ENCODE data around the gene ITGB6. TPM values are rescaled to one million over a fixed set of nuclear protein-coding genes. Genes with fewer than 3 reads are reported as not detected.

The ITGB6 gene
- total and polyA plus RNA-seq, 8 donors = 2.3 to 49.6 (median 8.3) TPM

- no peak for DNase-seq
- Histone ChIP-seq H3K27me3 (no peaks in the 10 kb centered on the region), H3K4me1 (peaks cover 3 to 20% (median 13%) of the 10 kb centered on the region in 4 donors), H3K36me3 (no peaks in the 10 kb centered on the region), H3K4me3 (no peak overlapping the region), H3K9me3 (peaks cover 0 to 9% (median 6%) of the 10 kb centered on the region in 4 donors), H3K27ac (no peak overlapping the region)
- WGBS, 5 donors = 54 to 82% (median 67%) methylated on average over 4 of the region's 4 CpGs
- intact Hi-C loops (cut with DNase I; ENCODE audit: low total_unique reads) = no loop called here
- TF ChIP-seq EP300 (IDR thresholded peaks at IDR 0.05) (no peak), POLR2AphosphoS5 (IDR thresholded peaks at IDR 0.05) (no peak)
Measured at GRCh38 chr2:160077912-160078810, 121.9 kb downstream of the ITGB6 start.

DNA sequence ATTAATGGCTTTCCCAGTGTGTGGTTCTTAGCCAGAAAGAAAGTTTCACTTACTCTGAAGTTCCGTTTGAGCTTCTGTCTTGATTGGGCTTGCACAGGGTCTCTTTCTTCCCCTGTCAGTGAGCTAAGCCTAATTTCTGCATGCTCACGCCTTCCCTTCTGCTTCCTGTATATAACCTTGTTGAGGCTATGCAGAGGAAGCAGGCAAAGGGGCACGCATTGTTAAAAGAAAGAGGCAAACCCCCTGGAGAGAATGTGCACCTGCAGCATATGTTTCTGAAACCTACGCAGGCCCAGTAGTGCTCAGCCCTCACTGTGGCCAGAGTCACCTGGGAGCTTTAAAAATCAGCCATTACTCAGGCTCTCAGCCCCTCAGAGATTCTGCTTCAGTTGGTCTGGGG, 123.2 kb downstream of the ITGB6 start:
- H3K4me1 ChIP-seq = peaks cover 3 to 20% (median 13%) of the 10 kb centered on the region in 4 donors
- 29 to 45% (median 37%) methylated on average over 4 of the region's 4 CpGs for WGBS, 5 donors
- H3K4me3 ChIP-seq = no peak overlapping the region
- peaks cover 0 to 9% (median 0%) of the 10 kb centered on the region in 4 donors for H3K9me3 ChIP-seq
- intact Hi-C loops (cut with DNase I; ENCODE audit: low total_unique reads) = no loop called here
- no peaks in the 10 kb centered on the region for H3K36me3 ChIP-seq
- H3K27ac ChIP-seq = no peak overlapping the region
- peak in 1 of 2 donors; percentile 35 for DNase-seq
- no peaks in the 10 kb centered on the region for H3K27me3 ChIP-seq
- no peak for TF ChIP-seq POLR2A (IDR thresholded peaks at IDR 0.05)
- TF ChIP-seq EP300 (IDR thresholded peaks at IDR 0.05) = no peak
- no peak for TF ChIP-seq POLR2AphosphoS5 (IDR thresholded peaks at IDR 0.05)

GRCh38 chr2:160076241-160076640, 123.8 kb downstream of the ITGB6 start:
- Histone ChIP-seq H3K27me3 (no peaks in the 10 kb centered on the region), H3K9me3 (peaks cover 0 to 9% (median 0%) of the 10 kb centered on the region in 4 donors), H3K4me3 (no peak overlapping the region), H3K4me1 (peaks cover 3 to 20% (median 13%) of the 10 kb centered on the region in 4 donors), H3K27ac (no peak overlapping the region), H3K36me3 (no peaks in the 10 kb centered on the region)
- intact Hi-C loops (cut with DNase I; ENCODE audit: low total_unique reads) = no loop called here
- DNase-seq = peak in 1 of 2 donors; percentile 60
- no peak for TF ChIP-seq EP300 (IDR thresholded peaks at IDR 0.05)
- no peak for TF ChIP-seq CTCF (IDR thresholded peaks at IDR 0.05)
- peak in 1 of 3 donors; percentile 12 for TF ChIP-seq POLR2AphosphoS5 (IDR thresholded peaks at IDR 0.05)
- no peak for TF ChIP-seq POLR2A (IDR thresholded peaks at IDR 0.05)
- WGBS, 5 donors = 23 to 66% (median 41%) methylated on average over 2 of the region's 2 CpGs

DNA sequence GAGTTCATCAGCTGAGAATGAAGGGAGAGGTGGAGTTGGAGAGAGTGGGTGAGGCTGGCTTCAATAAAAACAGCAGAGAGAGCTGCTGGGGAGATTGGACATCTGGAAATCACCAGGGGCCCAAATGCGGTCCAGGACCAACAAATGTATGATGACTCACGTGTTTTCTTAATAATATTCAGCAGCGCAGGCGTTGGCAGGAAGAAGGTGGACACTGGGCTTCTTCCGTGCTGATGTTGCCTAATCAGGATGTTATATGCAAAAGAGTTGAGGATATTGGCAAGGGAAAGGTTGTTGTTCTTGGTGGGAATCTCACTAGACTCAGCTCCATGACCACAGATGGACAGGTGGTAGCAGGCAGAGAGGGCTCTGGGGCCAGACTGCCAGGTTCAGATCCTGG, 124.9 kb downstream of the ITGB6 start:
- intact Hi-C loops (cut with DNase I; ENCODE audit: low total_unique reads) = no loop called here
- TF ChIP-seq POLR2AphosphoS5 (IDR thresholded peaks at IDR 0.05) (no peak), CTCF (IDR thresholded peaks at IDR 0.05) (no peak), POLR2A (IDR thresholded peaks at IDR 0.05) (no peak), EP300 (IDR thresholded peaks at IDR 0.05) (no peak)
- Histone ChIP-seq H3K9me3 (peaks cover 0 to 7% (median 0%) of the 10 kb centered on the region in 4 donors), H3K27ac (no peak overlapping the region), H3K36me3 (no peaks in the 10 kb centered on the region), H3K4me3 (no peak overlapping the region), H3K4me1 (peaks cover 3 to 20% (median 13%) of the 10 kb centered on the region in 4 donors), H3K27me3 (no peaks in the 10 kb centered on the region)
- WGBS, 5 donors = 60 to 94% (median 80%) methylated on average over 5 of the region's 5 CpGs
- DNase-seq = peak in 1 of 2 donors; percentile 32

- H3K27ac ChIP-seq = no peak overlapping the region
- intact Hi-C loops (cut with DNase I; ENCODE audit: low total_unique reads) = no loop called here
- no peaks in the 10 kb centered on the region for H3K27me3 ChIP-seq
- no peak for DNase-seq
- H3K4me1 ChIP-seq = peaks cover 3 to 20% (median 13%) of the 10 kb centered on the region in 4 donors
- 66 to 94% (median 90%) methylated on average over 2 of the region's 2 CpGs for WGBS, 5 donors
- no peaks in the 10 kb centered on the region for H3K9me3 ChIP-seq
- no peak overlapping the region for H3K4me3 ChIP-seq
- TF ChIP-seq POLR2A (IDR thresholded peaks at IDR 0.05) (no peak), CTCF (IDR thresholded peaks at IDR 0.05) (no peak), POLR2AphosphoS5 (IDR thresholded peaks at IDR 0.05) (no peak), EP300 (IDR thresholded peaks at IDR 0.05) (no peak)
- H3K36me3 ChIP-seq = no peaks in the 10 kb centered on the region
Measured at GRCh38 chr2:160073284-160073888, 126.7 kb downstream of the ITGB6 start.

Data from stomach (tissue), 9 donors.